Activated effector memory CD4-positive, alpha-beta T cell treated with anti-CD3 and anti-CD28 coated beads, Interleukin-2, amount 50 U/mL, for 16 hours (primary cell): ENCODE measurements around the gene NFU1.

Experiments used
- DNase-seq: peaks from one replicate; pipeline ENCODE4 v3.0.0-alpha.2; 2020

The NFU1 gene

DNA sequence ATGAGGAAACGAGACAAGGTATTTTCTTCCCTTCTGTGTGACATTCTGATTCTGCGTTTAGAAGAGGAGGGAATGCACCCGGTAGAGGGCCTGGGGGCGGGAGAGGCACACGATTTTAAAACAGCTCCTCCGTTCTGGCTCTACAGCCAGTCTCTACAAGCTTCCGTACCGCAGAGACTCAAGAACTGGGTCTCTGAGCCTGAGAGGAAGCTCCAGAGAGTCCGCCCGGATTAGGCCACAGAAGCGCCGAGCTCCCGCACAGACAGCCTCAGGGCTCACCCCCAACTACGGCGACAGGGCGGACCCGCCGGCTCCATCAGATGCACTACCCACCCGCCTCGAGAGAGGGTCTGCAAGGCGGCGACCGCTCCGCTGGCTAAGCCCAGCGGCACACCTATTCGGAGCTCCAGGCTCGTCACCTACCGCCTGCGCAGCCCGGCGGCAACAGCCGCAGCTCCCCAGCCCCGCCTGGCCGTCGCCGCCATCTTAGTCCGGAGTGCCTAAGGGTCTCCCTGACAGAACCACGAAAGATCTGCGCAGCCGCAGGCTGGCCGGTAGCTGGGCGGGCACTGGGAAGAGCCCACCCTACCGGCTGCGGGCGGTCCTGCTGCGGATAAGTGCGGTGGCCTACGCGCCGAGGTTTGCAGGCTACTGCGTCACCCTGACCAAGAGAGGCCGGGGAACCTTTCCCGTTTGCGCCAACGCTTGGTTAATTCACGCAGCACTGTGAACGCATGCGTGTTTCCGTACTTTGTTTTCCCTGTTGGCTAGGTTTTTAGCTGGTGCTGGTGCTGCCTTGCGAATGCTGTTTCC is at the start of gene NFU1:
TSS of gene NFU1 (minus strand) at position 498 of the 813 bp plus-strand sequence. CDS start at position 485, 13 bp downstream.
- peak; percentile 95 for DNase-seq

DNA sequence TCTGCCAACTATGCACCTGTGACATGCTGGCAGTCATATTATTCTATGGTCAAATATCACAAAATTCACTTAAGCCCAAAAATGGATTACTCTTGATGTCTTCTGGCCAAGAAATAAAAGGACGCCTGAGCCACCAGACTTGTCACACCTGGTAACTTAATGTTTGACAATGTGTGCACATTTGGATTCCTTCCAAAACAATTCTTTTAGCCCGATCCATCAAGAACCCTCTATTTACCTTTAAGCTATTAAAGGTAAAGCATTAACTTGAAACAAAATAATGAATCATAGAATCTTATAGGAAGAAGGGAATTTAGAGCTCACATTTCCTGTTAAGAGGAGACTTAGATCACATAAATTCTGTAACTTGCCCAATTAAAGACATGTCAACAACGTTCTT is 46.5 kb upstream of the NFU1 start:
- DNase-seq: no peak

DNA sequence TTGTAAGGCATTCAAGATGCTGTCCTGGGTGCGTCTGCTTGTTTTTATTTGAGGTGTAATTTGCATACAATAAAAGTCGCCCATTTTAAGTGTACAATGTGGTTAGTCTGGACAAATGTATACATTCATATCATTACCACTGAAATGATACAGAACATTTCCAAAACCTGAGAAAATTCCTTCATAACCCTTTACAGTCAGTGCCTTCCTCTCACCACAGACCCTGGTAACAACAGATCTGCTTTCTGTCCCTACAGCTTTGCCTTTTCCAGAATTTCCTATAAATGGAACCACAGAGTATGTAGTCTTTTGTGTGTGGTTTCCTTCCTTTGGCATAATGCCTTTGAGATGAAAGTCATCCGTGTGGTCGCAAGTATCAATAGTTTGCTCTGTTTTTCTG is 45.8 kb upstream of the NFU1 start:
- DNase-seq: no peak

DNA sequence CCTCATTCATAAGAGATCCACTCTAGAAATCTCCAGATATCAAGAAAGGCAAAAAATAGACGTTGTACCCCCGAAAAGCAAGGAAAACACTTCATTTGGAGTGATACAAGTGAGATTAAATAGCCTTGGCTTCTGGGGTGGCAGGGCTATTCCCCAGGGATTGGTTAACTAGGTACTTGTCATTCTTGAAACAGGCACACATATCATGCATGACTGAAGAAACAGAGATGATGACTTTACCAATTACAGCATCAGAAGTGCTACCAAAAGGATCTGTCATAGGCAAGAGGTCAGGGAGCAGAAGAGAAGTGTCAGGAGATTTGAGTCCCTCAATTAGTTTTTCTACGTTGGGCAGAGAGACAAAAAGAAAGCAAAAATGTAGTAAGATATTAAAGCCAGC is 45.2 kb upstream of the NFU1 start:
- no peak for DNase-seq

DNA sequence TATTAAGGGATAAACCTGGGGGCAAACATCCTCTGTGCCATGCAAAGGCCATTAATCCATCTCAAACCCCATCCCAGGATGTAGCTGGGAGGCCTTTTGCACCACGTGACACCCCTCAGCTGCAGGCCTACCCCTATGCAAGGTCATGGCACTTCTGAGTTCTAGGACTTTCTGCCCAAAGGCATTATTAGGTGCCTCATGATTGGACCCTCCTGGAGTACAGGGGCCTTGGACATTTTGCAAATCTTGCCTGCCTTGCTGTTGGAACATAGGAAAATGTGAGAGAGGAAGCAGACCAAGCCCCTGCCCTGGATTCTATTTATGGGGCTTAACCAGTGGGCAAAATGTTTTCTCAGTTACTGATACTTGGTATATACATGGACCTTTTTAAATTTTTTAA is 44.2 kb upstream of the NFU1 start:
- no peak for DNase-seq

DNA sequence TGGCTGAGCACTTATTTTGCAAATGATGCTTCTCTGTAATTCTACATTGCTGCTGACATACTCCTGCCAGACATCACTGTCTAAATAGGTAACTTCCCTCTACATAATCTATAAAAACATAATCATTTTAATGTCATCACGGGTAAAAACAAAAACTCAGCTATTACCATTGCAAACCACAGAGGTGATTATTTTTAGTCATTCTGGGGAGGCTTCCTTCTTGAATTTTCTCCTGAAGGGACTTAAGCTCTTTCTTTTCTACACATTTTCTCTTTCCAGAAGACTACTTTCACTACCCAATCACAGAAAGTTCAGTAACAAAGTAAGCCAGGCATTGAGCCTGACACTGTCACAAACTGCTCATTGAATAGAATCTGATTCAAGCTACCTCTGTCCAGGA is 40.4 kb upstream of the NFU1 start:
- no peak for DNase-seq

DNA sequence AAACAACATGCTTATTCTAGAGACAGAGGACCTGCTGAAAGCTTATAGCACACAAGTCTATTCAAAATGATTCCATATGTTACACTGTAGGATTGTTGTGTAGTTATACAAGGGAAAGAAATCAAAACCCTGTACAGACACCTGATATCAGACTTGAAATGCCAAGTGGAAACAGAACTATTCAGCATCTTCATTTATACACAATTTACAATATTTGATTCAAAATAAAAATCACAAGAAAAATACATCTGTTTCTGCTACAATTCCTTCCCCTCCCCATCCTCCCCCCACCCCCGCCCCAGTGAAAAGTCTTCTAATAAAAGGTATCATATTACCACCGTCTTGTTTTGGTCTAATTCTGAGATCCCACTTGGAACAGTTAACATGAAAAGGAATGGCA is 37.5 kb upstream of the NFU1 start:
- no peak for DNase-seq

DNA sequence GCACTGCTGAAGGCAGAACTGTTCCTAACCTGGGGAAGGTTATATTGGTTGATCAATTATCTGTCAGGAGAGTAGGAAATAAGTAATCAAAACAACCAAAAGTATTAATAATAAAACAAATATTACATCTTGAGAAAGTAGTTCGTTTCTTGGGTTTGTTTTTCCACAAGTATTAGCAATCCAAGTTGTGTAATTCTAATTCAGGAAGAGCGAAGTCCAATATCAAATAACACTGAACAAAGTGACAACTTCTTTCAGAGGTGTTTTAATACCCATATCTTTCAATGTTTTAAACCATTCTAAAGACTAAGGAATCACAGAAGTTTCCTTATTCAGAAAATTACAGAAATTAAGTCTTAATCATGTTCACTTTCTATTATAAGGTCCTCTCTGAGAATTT is 34.6 kb upstream of the NFU1 start:
- no peak for DNase-seq

DNA sequence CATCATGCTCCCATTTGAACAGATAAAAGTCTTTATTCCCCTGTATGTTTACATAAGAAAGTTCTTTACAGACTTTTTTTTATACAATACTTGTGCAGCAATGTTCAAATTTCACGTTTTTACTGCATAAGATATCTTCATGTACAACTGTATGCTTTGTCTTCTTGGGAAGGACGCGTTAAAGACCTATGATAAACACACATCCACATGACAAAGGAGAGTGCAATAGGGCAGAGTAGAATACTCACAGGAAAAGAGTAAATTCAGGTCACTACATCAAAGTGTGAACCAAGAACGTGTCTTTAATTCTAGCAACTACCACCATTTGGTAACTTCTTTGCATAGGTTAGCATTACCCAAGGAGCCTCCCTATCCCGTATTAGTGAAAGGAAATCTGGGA is 33.7 kb upstream of the NFU1 start:
- DNase-seq: no peak

DNA sequence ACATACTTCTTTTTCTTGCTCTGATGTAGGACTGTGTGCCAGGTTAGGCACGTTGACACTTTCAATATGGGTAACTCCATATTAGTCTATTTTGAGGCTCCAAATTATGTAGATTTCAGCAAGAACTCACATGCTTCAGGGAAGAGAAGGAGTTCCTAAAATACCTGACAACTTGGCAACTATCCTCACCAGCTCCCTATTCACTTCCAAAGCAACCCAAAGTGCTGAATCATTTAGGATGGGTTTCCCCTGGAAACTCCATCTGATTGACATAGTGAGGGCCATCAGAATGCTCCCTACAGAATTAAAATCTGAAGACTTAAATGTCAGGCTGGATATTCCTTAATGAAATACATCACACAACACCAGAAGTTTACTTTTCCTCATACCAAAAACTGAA is 32.5 kb upstream of the NFU1 start:
- no peak for DNase-seq

DNA sequence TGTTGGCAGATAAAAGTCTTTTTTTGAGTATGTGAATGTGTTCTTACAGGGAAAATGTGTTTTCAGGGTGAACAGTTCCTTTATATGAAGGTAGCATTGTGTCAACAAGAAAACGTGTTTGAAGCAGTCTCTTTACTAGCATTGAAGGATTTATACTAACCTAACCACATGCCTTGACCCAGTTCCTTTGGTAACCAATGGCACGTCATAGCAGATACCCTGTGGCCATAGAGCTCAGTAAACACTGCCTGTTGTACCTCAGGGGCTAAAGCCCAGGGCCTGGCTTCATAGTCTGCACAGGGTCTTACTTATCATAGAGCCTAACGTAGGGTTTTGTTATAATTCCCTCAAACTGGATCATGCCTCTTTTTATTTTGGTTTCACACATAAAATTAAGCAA is 32.1 kb upstream of the NFU1 start:
- DNase-seq: no peak

DNA sequence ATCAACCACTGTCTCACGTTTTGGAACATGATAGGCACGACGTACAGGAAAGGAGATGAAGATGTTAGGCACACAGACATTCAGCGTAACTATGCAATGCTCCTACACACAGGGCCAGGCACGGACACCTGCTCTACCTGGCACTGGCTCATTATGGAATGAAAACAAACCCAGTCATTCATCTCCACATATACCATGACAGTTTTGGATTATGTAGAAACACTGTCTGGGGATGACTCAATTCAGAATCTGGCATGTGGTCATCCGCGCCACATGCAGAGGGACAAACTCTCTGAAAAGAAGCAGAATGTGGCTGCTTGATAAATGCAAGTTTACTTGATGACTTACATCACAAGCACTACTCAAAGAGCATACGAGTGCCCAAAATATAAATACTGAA is 29.5 kb upstream of the NFU1 start:
- no peak for DNase-seq

DNA sequence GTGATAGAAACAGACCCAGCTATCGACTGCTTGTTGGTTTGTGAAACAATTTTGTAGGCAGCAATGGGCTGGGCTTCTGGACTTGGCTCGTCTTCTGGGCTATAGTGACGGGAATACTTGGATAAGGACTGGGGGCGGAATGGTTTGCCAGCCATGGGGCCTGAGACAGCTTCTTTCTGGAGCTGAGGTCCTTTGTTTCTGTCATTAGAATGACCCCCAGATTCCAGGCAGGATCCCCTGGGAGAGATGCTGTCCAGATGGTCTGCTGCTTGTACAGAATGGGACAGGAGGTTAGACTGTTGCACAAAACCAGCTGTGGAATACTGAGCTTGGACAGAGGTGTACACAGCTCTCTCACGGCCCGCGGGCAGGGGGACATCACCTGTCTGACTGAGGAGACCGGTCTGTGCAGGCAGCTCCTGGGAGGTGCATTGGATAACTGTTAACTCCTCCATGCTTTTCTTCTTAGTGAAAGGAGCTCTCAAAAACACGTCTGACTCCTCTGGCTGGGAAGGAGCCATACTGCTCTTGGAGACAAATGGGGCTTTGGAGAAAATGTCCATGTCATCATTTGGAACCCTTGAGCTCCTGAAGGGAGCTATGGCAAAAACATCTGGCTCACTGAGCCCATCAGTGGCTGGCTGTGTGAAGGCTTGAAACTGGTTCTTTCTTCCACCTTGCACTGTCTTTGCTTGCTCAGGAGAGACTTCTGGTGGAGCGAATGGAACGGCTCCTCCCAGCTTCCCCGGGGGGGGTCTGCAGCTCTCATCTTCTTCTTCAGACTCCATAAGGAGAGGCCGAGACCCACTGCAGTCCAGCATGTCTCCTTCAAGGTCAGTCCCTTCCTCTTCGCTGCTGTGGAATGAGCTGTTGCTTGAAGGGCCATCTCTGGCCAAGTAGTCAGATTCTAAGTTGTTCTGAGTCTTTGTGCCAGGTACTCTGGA is 28.6 kb upstream of the NFU1 start:
- no peak for DNase-seq

DNA sequence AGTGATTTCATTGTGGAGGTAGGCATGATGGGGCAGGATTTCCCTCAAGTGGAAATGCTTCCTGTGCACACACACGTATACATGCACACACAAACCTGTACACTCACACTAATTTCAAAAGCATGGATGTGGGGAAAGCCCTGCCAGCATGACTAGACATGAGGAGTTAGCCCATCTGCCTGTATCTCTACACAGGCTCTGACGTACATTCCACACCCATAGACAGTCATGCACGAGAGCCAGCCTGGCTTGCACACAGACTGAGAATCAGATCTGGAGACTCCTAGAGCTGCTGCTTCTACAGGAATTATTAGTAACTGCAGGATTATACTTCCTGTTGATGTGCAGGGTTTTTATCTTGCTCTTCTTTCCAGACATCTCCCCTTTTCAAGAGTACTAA is 27.3 kb upstream of the NFU1 start:
- DNase-seq: no peak

DNA sequence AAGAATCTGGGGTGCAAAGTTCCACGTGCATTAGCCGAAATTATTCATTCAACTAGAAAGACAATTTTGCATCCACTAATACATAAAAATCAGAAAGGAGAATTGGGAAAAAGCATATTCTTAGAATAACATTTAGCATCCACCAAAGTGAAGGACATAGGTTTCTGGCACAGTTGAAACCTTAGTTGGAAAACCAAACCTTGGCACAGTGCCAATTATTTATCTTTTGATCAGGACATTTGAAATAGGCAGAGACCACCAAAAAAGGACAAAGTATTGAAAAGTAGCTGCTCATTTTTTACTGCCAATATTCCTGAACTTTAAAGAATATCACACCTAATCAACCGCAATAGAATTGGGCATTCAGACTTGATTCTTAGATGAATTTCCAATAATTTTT is 25.5 kb upstream of the NFU1 start:
- no peak for DNase-seq

DNA sequence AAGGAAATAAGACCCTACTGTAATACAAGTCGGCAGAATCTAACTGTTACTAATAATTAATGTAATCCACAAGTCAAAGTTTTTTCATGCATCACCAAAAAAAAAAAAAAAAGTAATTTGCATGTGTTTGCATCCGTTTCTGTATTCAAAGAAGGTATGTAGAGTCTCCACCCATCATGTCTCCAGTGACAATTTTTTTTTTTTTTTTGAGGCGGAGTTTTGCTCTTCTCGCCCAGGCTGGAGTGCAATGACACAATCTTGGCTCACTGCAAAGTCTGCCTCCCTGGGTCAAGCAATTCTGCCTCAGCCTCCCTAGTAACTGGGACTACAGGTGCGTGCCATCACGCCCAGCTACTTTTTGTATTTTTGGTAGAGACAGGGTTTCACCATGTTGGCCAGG is 24.2 kb upstream of the NFU1 start:
- no peak for DNase-seq

DNA sequence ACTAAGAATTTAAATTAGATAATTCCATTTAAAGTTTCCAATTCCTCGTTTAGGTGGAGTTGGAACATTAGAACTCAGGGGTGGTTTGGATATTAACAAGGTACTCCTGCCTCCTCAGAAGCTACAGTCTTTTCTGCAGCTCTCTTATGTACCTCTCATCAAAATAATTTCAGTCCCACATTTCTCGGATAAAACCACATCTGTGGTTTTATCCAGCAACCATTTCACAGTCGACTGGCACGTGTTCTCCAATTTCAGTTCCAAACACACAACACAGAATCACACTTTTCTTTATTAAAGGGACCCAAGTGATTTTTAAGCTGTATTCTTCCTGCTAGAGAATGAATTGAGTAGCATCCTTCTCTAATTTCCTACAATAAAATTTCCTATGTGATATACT is 22.7 kb upstream of the NFU1 start:
- DNase-seq: no peak

DNA sequence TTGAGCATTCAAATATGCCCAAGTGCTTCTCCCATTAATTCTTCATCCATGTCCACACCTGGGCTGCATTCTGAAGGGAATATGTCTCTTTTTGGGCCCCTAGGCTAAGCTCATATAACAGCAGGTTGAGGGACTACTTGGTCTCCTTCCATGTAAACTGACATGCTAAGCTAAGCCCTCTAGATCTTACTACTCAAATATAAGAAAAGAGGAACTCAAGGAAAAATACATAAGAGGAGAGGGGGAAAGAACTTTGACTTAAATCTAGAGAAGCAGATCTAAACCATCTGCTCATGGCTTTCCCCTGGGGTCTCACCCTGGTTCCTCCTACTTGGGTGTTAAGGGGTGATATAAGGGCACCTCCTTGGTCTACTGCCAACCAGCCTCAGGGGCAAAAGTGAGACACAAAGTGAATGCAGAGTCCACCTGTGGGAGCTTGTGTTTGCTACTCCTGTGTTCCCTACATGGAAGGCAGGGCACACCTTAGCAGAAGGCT is 19.8 kb upstream of the NFU1 start:
- no peak for DNase-seq

DNA sequence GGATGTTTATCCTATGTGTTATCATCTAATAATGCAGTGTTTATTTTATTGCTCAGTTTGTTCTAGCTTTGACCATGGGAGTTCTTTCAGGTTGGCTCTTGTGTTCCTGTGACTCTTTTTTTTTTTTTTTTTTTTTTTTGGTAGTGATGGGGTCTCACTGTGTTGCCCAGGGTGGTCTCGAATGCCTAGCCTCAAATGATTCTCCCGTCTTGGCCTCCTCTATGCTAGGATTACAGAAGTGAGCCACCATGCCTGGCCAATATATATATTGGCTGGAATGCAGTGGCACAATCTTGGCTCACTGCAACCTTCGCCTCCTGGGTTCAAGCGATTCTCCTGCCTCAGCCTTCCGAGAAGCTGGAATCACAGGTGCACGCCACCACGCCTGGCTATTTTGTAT is 18.9 kb upstream of the NFU1 start:
- no peak for DNase-seq

DNA sequence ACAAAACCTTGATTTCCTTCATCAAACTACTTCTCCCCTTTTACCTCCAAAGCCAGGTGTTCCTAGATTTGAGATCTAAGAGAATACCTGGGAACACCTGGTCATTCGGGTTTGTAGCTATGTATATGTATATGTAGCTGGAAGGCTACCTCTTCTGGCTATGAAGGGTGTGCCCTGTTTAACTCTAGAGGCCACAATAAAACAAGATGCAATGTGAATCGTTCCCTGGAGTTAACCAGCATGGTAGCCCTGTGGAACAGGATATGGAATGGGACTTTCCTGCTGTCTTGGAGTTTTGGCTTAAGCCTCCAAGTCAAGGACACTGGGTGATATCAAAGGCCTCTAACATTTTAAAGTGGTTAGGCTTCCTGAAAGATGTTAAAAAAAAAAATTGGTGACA is 17.7 kb upstream of the NFU1 start:
- no peak for DNase-seq

DNA sequence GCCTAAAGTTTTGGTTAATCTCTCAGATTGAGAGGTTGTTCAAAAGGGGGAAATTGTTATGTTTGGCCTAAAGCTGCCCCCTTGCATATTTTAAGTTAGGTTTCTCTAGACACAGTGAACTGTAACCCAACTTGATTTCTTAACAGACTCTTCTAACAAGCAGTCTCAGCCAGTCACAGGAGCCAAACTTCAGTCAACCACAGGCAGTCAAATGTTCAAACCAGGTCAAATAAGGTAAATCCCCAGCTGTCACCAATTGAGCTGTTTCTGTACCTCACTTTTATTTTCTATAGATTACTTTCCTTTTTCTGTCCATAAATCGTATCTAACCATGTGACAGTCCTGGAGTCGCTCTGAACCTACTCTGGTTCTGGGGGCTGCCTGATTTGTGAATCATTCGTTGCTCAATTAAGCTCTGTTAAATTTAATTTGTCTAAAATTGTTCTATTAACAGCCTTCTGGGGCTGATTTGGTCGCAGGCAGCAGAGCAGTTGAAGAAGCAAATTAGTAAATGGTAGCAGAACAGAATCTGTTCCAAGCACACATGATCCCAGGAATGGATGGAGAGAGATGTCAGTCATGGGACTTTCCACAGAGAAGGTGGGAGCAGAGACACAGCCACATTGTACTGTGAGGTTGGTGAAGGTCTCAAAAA is 16.4 kb upstream of the NFU1 start:
- DNase-seq: no peak

DNA sequence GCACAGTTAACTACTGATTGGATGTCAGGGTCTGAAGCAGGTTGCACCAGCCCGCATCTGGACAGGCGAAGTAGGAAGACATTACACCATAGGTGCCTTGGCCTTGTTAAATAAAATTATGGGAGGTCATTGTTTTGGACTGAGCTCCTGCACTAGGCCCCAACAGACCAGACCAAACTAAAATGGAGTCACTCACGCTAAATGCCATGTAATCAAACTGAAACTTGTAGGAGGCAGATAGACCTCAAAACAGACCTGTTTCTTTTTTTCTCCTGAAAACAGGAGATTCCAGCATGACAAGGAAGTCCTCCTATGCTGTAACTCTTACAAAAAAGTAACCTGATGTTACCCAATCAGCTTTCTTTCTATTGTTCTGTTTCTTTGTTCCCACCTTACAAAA is 15.5 kb upstream of the NFU1 start:
- DNase-seq: no peak

DNA sequence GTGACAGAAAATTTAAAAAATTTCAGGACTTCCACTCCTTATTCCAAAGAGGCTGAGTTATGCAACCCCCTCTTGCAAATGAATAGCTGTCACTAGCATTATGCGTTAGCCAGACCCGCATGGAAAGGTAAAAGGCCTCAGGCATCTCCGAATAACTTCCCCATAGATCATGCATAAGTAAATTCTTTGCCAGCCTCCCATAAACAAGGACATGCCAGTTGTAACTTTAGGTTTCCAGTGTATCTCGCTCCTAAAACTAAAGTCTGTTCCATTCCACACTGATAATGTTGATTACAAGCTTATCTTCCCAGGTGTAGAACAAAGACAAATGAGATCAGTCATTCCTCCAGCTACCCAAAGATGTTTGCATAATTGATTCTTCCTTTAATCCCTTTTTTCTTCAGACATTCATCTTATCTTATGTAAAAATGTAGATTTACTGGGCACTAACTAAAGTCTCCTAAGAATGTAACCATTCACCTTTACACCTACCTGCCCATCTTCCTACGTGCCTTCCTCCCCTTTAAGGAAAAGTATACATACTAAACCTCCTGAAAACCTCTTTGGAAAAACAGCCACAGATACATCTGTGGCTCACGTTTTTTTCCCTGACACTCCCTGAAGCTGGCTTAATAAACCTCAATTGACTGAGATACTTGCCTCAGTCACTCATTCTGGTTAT is 13.6 kb upstream of the NFU1 start:
- no peak for DNase-seq
